D341Med (cell line): ENCODE measurements around the gene CENPX.

Experiments
- DNase-seq: peaks from one replicate; pipeline ENCODE4 v3.0.0; 2012; ENCODE audit warnings: low spot score

Gene CENPX

DNA sequence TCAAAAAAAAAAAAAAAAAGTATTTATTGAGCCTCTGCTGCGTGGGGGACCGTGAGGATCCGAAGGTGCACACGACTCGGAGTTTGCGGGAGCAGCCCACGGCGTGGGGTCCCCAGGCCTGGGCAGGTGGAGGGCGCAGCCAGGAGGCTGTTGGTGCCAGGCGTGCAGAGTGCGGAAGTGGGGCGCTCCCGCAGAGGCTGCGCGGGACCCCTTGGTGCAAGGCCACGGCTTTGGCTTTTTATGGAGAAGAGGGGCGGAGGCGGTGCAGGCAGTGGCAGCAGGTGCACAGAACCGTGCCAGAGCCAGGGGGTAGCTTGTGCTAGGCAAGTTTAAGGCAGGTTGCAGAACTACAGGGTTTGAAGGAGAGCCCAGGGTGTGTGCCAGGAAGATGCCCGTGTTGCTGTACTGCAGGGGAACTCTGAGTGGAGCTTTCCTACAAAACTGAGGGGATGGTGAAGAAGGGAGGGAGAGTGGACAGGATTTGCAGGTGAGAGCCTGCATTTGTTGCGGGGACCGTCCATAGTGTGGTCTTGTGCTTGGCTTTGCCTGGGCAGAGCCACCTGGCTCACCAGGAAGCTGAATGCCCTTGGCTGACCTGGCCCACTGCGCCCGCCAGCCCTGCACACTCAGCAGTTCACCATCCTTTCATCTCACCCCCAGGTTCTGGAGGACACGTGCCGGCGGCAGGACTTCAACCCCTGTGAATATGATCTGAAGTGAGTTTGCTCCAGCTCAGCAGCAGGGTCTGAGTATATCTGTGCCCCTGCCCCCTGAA lies 44.0 kb downstream of the CENPX start:
- DNase-seq: no peak

DNA sequence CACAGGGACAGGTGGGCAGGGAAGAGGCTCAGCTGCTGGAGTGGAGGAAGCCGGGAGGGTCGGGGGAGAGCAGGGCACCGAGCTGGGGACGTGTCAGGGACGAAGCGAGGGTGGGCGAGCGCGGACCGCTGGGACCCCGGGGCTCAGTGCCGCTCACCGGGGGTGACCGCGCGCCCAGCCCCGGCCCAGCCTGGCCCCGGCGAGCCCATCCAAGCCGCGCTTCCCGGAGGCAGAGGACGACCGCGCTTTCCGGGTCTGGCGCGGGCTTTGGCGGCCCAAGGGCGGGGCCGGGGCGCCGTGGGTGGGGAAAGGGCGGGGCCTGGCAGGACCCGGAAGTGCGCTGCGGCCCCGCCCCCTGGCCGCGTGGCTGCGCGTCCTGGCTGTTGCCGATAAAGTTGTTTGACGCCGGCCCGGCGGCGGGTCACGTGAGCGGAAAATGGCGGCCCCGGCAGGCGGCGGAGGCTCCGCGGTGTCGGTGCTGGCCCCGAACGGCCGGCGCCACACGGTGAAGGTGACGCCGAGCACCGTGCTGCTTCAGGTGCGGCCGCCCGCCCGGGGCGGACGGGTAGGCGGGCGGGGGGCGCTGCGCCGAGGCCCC lies 45.4 kb downstream of the CENPX start, which contains the start of gene ASPSCR1:
TSS of gene ASPSCR1 (plus strand) at position 419 of the 598 bp plus-strand sequence. CDS start at position 437, 18 bp downstream.
- DNase-seq: peak; percentile 100

DNA sequence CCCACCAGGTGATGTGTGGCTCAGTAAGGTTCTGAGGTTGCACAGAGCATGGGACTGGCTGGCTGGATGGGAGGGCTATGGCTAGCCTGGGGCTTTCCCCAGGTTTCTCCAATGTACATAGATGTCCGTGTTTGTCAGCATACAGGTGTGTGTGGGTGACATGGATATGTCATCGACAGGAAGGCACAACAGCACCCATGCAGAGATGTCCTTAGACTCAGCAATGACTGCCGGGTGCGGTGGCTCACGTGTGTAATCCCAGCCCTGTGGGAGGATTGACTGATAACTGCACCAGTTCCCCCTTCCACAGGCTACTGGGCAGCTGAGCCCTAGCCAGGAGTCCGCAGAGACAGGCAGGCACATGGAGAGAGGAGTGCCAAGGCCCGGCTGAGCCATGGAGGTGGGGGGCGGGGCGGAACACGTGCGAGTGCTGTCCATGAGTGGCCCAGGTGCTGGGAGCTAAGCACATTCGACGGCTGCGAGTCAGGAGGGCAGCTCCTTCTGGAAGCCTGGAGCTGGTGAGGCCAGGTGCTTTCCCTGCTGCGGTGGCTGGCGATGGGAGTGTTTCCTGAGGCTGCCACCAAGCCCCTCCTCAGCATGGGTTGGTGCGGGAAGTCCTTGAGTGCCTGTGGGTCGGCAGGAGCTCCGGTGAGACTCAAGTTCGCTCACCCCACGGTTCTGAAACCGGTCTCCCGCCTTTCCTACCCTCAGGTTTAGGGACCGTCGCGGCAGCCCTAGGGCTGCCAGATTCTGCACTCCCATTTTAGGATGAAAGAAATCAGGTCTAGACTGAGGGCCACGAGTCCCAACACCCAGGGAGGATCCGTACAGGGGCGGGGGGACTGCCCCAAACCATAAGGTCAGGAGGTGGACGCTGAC lies 46.1 kb downstream of the CENPX start:
- DNase-seq: no peak

DNA sequence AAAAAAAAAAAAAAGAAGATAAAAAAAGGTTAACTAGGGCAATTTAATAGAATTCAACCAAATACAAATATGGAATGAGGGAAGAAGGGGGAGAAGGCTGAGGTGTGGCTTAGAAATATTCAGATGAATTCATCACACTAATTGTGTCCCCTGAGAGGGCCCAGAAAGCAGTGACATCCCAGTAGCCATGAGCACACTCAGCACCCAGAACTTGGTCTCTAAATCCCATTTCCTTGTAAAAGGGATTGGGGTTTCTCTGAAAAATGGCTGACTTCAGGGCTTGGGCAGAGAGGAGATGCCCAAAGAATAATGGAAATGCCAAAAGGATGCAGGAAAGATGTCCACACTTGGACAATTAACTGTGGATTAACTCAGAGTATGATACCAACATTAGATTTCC lies 49.2 kb downstream of the CENPX start:
- DNase-seq: no peak

DNA sequence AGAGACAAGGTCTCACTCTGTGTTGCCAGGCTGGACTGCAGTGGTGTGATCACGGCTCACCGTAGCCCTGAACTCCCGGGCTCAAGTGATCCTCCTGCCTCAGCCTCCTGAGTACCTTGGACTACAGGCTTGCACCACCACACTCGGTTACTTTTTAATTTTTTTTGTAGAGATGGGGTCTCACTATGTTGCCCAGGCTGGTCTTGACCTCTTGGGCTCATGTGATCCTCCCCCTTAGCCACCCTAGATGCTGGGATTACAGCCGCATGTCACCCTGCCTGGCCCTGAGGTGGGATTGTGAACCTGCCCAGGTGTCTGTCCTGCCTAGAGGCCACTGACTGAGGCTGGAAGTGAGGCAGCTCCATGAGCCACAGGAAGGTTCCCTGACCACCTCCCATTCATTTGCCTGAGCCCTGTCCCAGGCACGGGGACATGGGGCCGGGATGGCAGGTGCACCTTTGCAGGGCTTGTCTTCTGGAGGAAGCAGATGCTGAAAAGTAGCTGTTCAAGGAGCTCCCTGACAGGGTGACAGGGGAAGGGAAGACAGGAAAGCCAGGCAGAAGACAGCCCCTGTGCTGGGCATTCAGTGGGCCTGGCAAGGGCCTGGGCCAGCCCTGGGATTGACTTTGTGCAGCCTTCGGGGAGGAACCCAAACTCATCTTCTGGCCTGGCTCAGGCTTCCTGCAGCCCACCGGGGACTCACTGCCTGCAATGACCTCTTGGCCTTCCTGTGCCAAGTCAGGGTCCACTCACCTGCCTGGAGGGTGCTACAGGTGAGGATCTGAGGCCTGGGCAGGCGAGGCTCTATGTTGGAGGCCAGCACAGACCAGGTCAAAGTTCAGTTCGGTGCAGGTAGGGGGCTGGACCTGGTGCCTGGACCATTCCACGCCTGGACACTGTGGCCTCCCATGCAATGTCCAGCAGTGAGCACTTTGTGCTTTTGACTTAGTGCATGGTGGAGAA lies 53.5 kb downstream of the CENPX start:
- no peak for DNase-seq
